HCT116 (cell line): Measurements from ENCODE around the gene SRGAP2C. TPM values are rescaled to one million over a fixed set of nuclear protein-coding genes. Genes with fewer than 3 reads are reported as not detected.
A peak's percentile ranks its signal among the peaks of the same experiment; 100 is the strongest.
"Not testable (repeated sequence)": the region's sequence is repeated elsewhere in the genome, so short reads cannot be mapped to it uniquely, and the experiment has no call there.

Experiments used
- ATAC-seq: fragments of 200-7000 bp; cut with Tn5 transposase; 2 replicates; pipeline ENCODE4 v1.9.1; 2020; ENCODE audit warnings: mild to moderate bottlenecking, moderate library complexity
- BruUV-seq: library from RNA; stranded (reverse); fragments of 400-500 nt; replicated peaks from 2 replicates; lab custom pipeline; 2021; lab: Mats Ljungman, UMichigan
- CTCF ChIA-PET: fragments of 300-600 bp; sonication (Branson Sonifier 250); formaldehyde crosslinking; loops from one replicate; lab custom pipeline; 2021; ENCODE audit warnings: antibody characterized with exemption; lab: Charles Lee
- POLR2A ChIA-PET: fragments of 300-600, 350-600 bp; sonication (Branson Sonifier 250); formaldehyde crosslinking; loops from one replicate; lab custom pipeline; 2021; ENCODE audit warnings: antibody characterized with exemption; lab: Charles Lee
- RAD21 ChIA-PET, 2 experiments: fragments of 300-600 bp; sonication (Branson Sonifier 250); formaldehyde crosslinking; loops; one replicate each; lab custom pipeline; 2023; ENCODE audit warnings: low total read pairs in 2 of 2; ENCODE audit not compliant: uncharacterized antibody in 2 of 2, unreplicated experiment in 2 of 2, low non-redundant PET in 1 of 2; lab: Charles Lee
- DNase-seq: peaks from one replicate; pipeline ENCODE4 v3.0.0-alpha.2; 2010; ENCODE audit warnings: low read depth, low spot score
- H2AFZ ChIP-seq: fragments of 200-600 bp; shearing (Covaris generic), sonication (generic); 2 replicates; pipeline ENCODE4 v1.6.1; 2017; ENCODE audit warnings: low read depth, mixed run types, mixed read lengths, antibody characterized with exemption, low read length; ENCODE audit not compliant: poor library complexity, severe bottlenecking
- H3K27ac ChIP-seq: 2 replicates; pipeline ENCODE4 v1.5.1; 2012; ENCODE audit warnings: low read depth, low read length
- H3K27me3 ChIP-seq: fragments of 200-600 bp; sonication (generic); 2 replicates; pipeline ENCODE4 v1.6.1; 2016; ENCODE audit warnings: mixed run types, low read length, mixed read lengths; ENCODE audit not compliant: insufficient read depth
- H3K36me3 ChIP-seq, 2 experiments: fragments of 200-500 bp in 1 of 2; fragments of 200-600 bp in 1 of 2; sonication (Bioruptor generic) in 1 of 2; sonication (generic) in 1 of 2; 2 replicates each; pipeline versions ENCODE4 v1.5.1 to v1.6.1; 2014 to 2016; ENCODE audit warnings: low read length in 2 of 2, inconsistent platforms in 1 of 2, mixed read lengths in 1 of 2, mixed run types in 1 of 2; ENCODE audit not compliant: insufficient read depth in 2 of 2, control insufficient read depth in 1 of 2
- H3K4me1 ChIP-seq, 2 experiments: fragments of 200-600 bp in 1 of 2; sonication (generic) in 1 of 2; 2 replicates each; pipeline versions ENCODE4 v1.5.1 to v1.6.1; 2012 to 2017; ENCODE audit warnings: low read length in 2 of 2, inconsistent platforms in 1 of 2, mild to moderate bottlenecking in 1 of 2, mixed read lengths in 1 of 2, mixed run types in 1 of 2, moderate library complexity in 1 of 2; ENCODE audit not compliant: insufficient read depth in 2 of 2, control insufficient read depth in 1 of 2
- H3K4me2 ChIP-seq: fragments of 200-600 bp; sonication (generic); 2 replicates; pipeline ENCODE4 v1.6.1; 2017; ENCODE audit warnings: mixed run types, low read length, mixed read lengths
- H3K4me3 ChIP-seq, 2 experiments: fragments of 200-600 bp in 1 of 2; sonication (generic) in 1 of 2; replicated peaks in 1 of 2; 2 replicates each; pipeline ENCODE4 v1.5.1; 2011 to 2016; ENCODE audit warnings: low read length in 2 of 2, control low read depth in 1 of 2, low read depth in 1 of 2, mild to moderate bottlenecking in 1 of 2, mixed read lengths in 1 of 2, mixed run types in 1 of 2
- H3K79me2 ChIP-seq: fragments of 200-600 bp; sonication (generic); 2 replicates; pipeline ENCODE4 v1.6.1; 2017; ENCODE audit warnings: mild to moderate bottlenecking, mixed run types, low read length, moderate library complexity, mixed read lengths; ENCODE audit not compliant: insufficient read depth
- H3K9ac ChIP-seq: fragments of 200-600 bp; sonication (generic); 2 replicates; pipeline ENCODE4 v1.6.1; 2016; ENCODE audit warnings: low read length, mixed read lengths
- H3K9me2 ChIP-seq: fragments of 200-600 bp; sonication (generic), shearing (Covaris generic); 2 replicates; pipeline ENCODE4 v1.6.1; 2017; ENCODE audit warnings: mixed run types, mild to moderate bottlenecking, moderate library complexity; ENCODE audit not compliant: insufficient read depth
- H3K9me3 ChIP-seq, 2 experiments: fragments of 200-500 bp in 1 of 2; fragments of 200-600 bp in 1 of 2; sonication (Bioruptor generic) in 1 of 2; sonication (generic) in 1 of 2; 2 replicates each; pipeline ENCODE4 v1.6.1; 2014 to 2017; ENCODE audit warnings: low read length in 2 of 2, mixed read lengths in 2 of 2, inconsistent platforms in 1 of 2, low read depth in 1 of 2, mild to moderate bottlenecking in 1 of 2, mixed run types in 1 of 2, moderate library complexity in 1 of 2; ENCODE audit not compliant: control insufficient read depth in 1 of 2, insufficient read depth in 1 of 2
- H4K20me1 ChIP-seq: fragments of 200-600 bp; sonication (generic), shearing (Covaris generic); 2 replicates; pipeline ENCODE4 v1.6.1; 2017; ENCODE audit warnings: mixed run types, mild to moderate bottlenecking, moderate library complexity; ENCODE audit not compliant: insufficient read depth
- intact Hi-C: fragments of 100-400 bp; cut with micrococcal nuclease; formaldehyde crosslinking; loops from 2 replicates; pipeline ENCODE4 v1.10.0; 2022
- total RNA-seq: library from RNA; stranded (reverse); gene quantifications from one replicate; pipeline ENCODE4 v1.2.1, GENCODE V29; 2021; ENCODE audit not compliant: unreplicated experiment

SRGAP2C gene
- total RNA-seq, 1 experiment from 2014 or later: 21.3 TPM

- ATAC-seq, H3K27me3 ChIP-seq, H3K79me2 ChIP-seq, H3K9me2 ChIP-seq, H3K4me3 ChIP-seq, DNase-seq, H3K4me2 ChIP-seq, H3K36me3 ChIP-seq, H3K9me3 ChIP-seq, intact Hi-C loops, H3K9ac ChIP-seq, H3K4me1 ChIP-seq, H2AFZ ChIP-seq, H4K20me1 ChIP-seq, BruUV-seq, H3K27ac ChIP-seq, CTCF ChIA-PET, RAD21 ChIA-PET, POLR2A ChIA-PET: not testable (repeated sequence)
These were observed 6.6 kb upstream of the SRGAP2C start for GRCh38 chr1:121178197-121178596.

- POLR2A ChIA-PET, H4K20me1 ChIP-seq, intact Hi-C loops, H3K4me1 ChIP-seq, H3K36me3 ChIP-seq, H2AFZ ChIP-seq, H3K9me3 ChIP-seq, H3K9me2 ChIP-seq, H3K79me2 ChIP-seq, DNase-seq, BruUV-seq, H3K27me3 ChIP-seq, H3K27ac ChIP-seq, H3K4me2 ChIP-seq, CTCF ChIA-PET, RAD21 ChIA-PET: not testable (repeated sequence)
- Histone ChIP-seq H3K4me3 (peak overlapping the region; percentile 38 to 44; a peak in 3 of 4 replicates), H3K9ac (peak overlapping the region; percentile 39; the same call in 1 of the 2 replicates)
- ATAC-seq: peak; percentile 9; the same call in 1 of the 2 replicates
These were observed 908 bp upstream of the SRGAP2C start for GRCh38 chr1:121183867-121184266.

- H3K27me3 ChIP-seq, CTCF ChIA-PET, H3K9ac ChIP-seq: not testable (repeated sequence)
These were observed 449 bp downstream of the SRGAP2C start for GRCh38 chr1:121185140-121185708.

GRCh38 chr1:121186191-121186590, 1.4 kb downstream of the SRGAP2C start:
- H3K27ac ChIP-seq, BruUV-seq, H3K9me2 ChIP-seq, H4K20me1 ChIP-seq, POLR2A ChIA-PET, DNase-seq, H3K4me3 ChIP-seq, H3K9me3 ChIP-seq, H3K27me3 ChIP-seq, RAD21 ChIA-PET, H3K36me3 ChIP-seq, H3K79me2 ChIP-seq, H3K4me1 ChIP-seq, ATAC-seq, intact Hi-C loops, H3K9ac ChIP-seq, CTCF ChIA-PET, H2AFZ ChIP-seq, H3K4me2 ChIP-seq: not testable (repeated sequence)

More at GRCh38 chr1:121185140-121185708, 449 bp downstream of the SRGAP2C start:
- H3K4me3 ChIP-seq, POLR2A ChIA-PET, DNase-seq, H3K4me1 ChIP-seq, H3K36me3 ChIP-seq, BruUV-seq, intact Hi-C loops, H3K27ac ChIP-seq, H4K20me1 ChIP-seq, H2AFZ ChIP-seq, RAD21 ChIA-PET, H3K9me3 ChIP-seq, H3K9me2 ChIP-seq, H3K79me2 ChIP-seq, H3K4me2 ChIP-seq: not testable (repeated sequence)
- peak; percentile 27 for ATAC-seq
